Suppressor macrophage treated with lipopolysaccharide for 4 hours (primary cell): ENCODE results near the gene FANCC.
A peak's percentile ranks its signal among the peaks of the same experiment; 100 is the strongest.
"Not testable (repeated sequence)": the region's sequence is repeated elsewhere in the genome, so short reads cannot be mapped to it uniquely, and the experiment has no call there.

Source experiments
- DNase-seq: peaks from one replicate; pipeline ENCODE4 v3.0.0-alpha.2; 2020

The FANCC gene

GRCh38 chr9:95276395-95276954 lies 41.0 kb downstream of the FANCC start:
- no peak for DNase-seq

- DNase-seq: not testable (repeated sequence)
Observed at GRCh38 chr9:95274160-95274559, 43.3 kb downstream of the FANCC start.

GRCh38 chr9:95273369-95274022 lies 44.0 kb downstream of the FANCC start:
- DNase-seq: peak; percentile 12

GRCh38 chr9:95272830-95273229 lies 44.7 kb downstream of the FANCC start:
- DNase-seq: no peak

- no peak for DNase-seq
Observed at GRCh38 chr9:95270790-95271189, 46.7 kb downstream of the FANCC start.

- not testable (repeated sequence) for DNase-seq
Observed at GRCh38 chr9:95269803-95270773, 47.4 kb downstream of the FANCC start.

GRCh38 chr9:95268681-95269080 lies 48.8 kb downstream of the FANCC start:
- DNase-seq: no peak

- DNase-seq: no peak
Observed at GRCh38 chr9:95266649-95267048, 50.9 kb downstream of the FANCC start.

GRCh38 chr9:95265960-95266359 lies 51.5 kb downstream of the FANCC start:
- DNase-seq: no peak

- DNase-seq: no peak
Observed at GRCh38 chr9:95264954-95265615, 52.4 kb downstream of the FANCC start.

- no peak for DNase-seq
Observed at GRCh38 chr9:95261890-95262289, 55.6 kb downstream of the FANCC start.

GRCh38 chr9:95250462-95251221 lies 66.9 kb downstream of the FANCC start:
- DNase-seq: no peak

GRCh38 chr9:95249986-95250385 lies 67.5 kb downstream of the FANCC start:
- DNase-seq: no peak

- DNase-seq: no peak
Observed at GRCh38 chr9:95246547-95246946, 71.0 kb downstream of the FANCC start.

GRCh38 chr9:95242613-95243012 lies 74.9 kb downstream of the FANCC start:
- no peak for DNase-seq

- no peak for DNase-seq
Observed at GRCh38 chr9:95239071-95239470, 78.4 kb downstream of the FANCC start.

- DNase-seq: no peak
Observed at GRCh38 chr9:95237336-95237735, 80.2 kb downstream of the FANCC start.

- no peak for DNase-seq
Observed at GRCh38 chr9:95230046-95230445, 87.5 kb downstream of the FANCC start.

- no peak for DNase-seq
Observed at GRCh38 chr9:95229230-95229915, 88.1 kb downstream of the FANCC start.

- peak; percentile 3 for DNase-seq
Observed at GRCh38 chr9:95226921-95227320, 90.6 kb downstream of the FANCC start.

- no peak for DNase-seq
Observed at GRCh38 chr9:95225726-95226106, 91.8 kb downstream of the FANCC start.
